Fibroblast of skin of abdomen (primary cell): ENCODE results near the gene PRR13. TPM values are rescaled to one million over a fixed set of nuclear protein-coding genes. Genes with fewer than 3 reads are reported as not detected.
"Not testable (repeated sequence)": the region's sequence is repeated elsewhere in the genome, so short reads cannot be mapped to it uniquely, and the experiment has no call there.

ENCODE experiments used
- DNase-seq: peaks from one replicate; pipeline ENCODE4 v3.0.0-alpha.2; 2013
- polyA plus RNA-seq, 2 experiments: library from polyadenylated mRNA; unstranded; fragments of 120-200 nt; gene quantifications; one replicate each; pipeline ENCODE4 v1.2.1, GENCODE V29; 2013; ENCODE audit not compliant: insufficient read length in 2 of 2

The PRR13 gene
- 160 TPM for polyA plus RNA-seq (2013, experiment 1 of 2; ENCODE audit: insufficient read length)
- polyA plus RNA-seq (2013, experiment 2 of 2; ENCODE audit: insufficient read length): 159 TPM

GRCh38 chr12:53441040-53441833 is at the start of gene PRR13:
TSS of gene PRR13 (plus strand) at chr12:53441734. CDS start at chr12:53442715, 981 bp downstream.
- DNase-seq: peak; percentile 100

DNA sequence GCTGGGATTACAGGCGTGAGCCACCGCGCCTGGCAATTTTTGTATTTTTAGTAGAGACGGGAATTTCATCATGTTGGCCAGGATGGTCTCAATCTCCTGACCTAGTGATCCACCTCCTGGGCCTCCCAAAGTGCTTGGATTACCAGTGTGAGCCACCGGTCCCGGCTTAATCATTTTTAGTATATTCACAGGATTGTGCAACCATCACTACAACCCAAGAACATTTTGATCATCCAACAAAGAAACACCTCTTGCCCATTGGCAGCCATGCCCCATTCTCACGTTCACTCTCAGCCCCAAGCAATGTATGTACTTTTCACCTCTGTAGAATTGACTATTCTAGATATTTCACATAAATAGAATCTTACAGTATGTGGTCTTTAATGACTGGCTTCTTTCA is 41.6 kb upstream of the PRR13 start:
- DNase-seq: no peak

- DNase-seq: not testable (repeated sequence)
Observed at GRCh38 chr12:53402351-53402750, 39.2 kb upstream of the PRR13 start.

- DNase-seq: no peak
Observed at GRCh38 chr12:53402871-53403270, 38.7 kb upstream of the PRR13 start.

- no peak for DNase-seq
Observed at GRCh38 chr12:53410951-53411350, 30.6 kb upstream of the PRR13 start.

DNA sequence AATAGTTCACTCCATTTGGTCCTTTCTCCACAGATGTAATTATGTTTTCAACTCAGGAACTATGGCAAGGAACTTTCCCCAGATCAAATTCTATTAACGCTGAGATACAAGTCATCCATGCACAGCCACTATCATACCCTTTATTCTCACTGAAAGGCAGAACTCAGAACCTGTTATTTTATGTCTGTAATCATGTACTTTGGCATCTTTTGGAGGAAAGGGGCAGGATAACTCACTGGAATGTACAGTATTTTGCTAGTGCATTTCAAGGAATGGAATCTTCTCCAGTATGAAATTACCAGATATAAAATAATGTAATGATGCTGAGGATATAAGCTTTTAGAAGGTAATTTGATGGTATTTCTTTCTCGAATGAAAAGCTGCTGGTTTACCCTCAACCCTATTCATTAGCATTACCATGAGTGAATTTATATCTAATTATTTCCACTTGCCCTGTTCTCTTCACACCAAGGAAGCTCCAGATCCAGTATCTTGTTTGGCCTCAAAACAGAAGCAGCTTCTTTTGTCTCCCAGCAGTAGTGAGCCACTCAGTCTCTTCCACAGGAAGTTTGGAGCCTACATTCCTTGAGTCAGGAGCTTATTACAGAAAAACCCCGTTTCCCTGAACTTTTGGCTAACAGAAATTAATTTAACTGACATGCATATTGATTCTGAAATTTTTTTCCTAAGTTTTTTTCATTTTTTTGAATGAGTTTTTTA is 27.9 kb upstream of the PRR13 start:
- DNase-seq: no peak

- no peak for DNase-seq
Observed at GRCh38 chr12:53414756-53415417, 26.6 kb upstream of the PRR13 start.

DNA sequence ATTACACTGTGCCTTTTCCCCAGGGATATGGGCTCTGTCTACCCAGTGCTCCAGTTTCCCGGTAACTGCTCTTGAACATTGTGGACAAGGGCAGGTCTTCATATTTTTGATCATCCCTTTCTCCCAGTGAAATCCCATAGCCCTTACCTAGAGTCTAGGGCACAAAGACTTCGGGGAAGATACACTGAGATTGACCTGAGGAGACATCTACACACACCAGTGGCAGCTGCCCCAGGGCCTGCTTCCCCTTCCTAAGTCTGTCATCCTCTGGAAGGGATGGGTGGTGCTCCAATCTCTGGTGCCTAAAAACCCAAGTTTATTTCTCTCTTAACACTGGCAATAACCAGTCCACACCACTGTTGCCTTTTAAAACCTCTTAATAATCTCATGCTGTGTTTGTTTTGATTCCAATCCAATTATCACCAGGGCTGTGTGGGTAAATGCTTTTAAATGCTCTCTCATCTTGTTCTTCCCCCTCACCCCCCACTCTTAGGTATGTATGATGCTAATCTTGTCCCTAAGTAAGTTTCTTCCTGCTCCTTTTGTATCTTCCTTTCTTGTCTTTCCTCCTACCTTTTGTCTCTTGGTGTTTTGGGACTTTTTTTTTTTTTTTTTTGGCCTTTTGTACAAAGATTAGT is 25.7 kb upstream of the PRR13 start:
- DNase-seq: not testable (repeated sequence)

GRCh38 chr12:53417291-53417816 is 24.2 kb upstream of the PRR13 start:
- DNase-seq: not testable (repeated sequence)

DNA sequence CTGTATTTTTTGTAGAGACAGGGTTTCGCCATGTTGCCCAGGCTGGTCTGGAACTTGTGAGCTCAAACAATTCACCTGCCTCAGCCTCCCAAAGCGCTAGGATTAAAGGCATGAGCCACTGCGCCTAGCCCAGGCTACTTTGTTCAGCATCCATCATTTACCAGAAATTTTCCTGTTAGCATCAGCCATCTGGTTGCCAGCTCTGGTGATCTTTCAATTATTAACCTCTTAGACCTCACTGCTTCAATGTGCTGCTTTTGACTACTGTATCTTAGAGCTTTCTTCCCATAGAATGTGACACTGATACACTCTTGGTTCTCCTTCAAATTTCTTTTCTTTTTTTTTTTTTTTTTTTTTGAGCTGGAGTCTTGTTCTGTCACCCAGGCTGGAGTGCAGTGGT is 23.3 kb upstream of the PRR13 start:
- DNase-seq: no peak

GRCh38 chr12:53419756-53420155 is 21.8 kb upstream of the PRR13 start:
- no peak for DNase-seq

- DNase-seq: not testable (repeated sequence)
Observed at GRCh38 chr12:53422247-53422646, 19.3 kb upstream of the PRR13 start.

DNA sequence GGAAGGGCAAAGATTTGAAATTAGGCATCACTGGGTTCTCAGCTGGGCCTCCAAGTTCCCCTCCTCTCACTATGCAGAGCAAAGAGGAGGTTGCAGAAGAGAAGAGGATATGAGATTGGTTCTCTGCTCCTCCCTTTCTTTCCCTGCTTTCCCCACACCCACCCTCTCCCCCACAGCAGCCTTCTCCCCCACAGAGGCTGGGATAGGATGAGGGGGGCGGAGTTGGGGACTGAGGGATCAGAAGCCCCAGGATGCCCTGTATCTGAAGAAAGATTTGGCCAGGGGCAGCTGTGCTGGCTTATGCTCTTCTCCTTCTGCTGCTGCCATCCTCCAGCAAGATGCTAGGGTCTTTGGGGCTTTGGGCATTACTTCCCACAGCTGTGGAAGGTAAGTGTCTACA is 17.9 kb upstream of the PRR13 start, which contains the start of gene AMHR2:
Gene AMHR2 (plus strand): TSS at position 259 of the 400 bp plus-strand sequence. CDS start 80 bp downstream, at position 339.
- no peak for DNase-seq

DNA sequence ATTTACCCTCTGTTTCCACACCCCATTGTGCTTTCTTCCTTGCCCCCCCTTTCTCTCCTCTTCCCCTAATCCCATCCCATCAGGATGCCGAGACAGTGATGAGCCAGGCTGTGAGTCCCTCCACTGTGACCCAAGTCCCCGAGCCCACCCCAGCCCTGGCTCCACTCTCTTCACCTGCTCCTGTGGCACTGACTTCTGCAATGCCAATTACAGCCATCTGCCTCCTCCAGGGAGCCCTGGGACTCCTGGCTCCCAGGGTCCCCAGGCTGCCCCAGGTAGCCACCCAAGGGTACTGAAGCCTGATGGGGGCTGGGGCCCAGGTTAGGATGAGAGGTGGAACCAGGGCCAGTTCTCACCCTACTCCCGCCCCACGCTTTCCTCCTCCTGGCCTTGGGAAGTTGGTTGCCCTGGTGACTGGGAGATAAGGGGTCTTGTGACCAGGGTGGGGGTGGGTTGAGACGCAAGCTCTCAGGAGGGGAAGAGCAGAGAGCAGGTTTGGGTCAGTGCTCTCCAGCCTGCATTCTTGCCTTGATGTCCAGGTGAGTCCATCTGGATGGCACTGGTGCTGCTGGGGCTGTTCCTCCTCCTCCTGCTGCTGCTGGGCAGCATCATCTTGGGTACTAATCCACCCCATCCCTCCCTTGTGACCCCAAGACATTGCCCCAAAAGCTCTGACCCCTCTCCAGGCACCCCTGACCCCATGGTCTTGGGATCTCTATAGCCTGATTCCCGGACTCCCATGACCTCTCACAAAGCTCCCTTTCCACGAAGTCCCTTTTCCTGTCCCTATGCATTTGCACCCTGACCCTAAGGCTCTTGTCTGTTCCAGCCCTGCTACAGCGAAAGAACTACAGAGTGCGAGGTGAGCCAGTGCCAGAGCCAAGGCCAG is 16.7 kb upstream of the PRR13 start:
- DNase-seq: no peak

DNA sequence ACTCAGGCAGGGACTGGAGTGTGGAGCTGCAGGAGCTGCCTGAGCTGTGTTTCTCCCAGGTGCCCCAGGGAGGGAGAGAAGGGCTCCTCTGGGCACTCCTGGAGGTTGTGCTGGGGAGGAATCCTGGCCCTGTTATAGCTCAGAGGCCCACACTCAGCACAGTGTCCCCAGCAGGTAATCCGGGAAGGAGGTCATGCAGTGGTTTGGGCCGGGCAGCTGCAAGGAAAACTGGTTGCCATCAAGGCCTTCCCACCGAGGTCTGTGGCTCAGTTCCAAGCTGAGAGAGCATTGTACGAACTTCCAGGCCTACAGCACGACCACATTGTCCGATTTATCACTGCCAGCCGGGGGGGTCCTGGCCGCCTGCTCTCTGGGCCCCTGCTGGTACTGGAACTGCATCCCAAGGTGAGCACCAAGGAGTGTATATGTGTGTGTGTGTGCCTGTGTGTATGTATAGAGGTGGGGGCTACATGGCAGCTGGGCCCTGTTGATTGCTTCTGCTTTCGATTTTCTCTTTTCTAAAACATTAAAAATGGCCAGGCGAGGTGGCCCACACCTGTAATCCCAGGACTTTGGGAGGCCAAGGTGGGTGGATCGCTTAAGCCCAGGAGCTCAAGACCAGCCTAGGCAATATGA is 15.9 kb upstream of the PRR13 start:
- DNase-seq: no peak

DNA sequence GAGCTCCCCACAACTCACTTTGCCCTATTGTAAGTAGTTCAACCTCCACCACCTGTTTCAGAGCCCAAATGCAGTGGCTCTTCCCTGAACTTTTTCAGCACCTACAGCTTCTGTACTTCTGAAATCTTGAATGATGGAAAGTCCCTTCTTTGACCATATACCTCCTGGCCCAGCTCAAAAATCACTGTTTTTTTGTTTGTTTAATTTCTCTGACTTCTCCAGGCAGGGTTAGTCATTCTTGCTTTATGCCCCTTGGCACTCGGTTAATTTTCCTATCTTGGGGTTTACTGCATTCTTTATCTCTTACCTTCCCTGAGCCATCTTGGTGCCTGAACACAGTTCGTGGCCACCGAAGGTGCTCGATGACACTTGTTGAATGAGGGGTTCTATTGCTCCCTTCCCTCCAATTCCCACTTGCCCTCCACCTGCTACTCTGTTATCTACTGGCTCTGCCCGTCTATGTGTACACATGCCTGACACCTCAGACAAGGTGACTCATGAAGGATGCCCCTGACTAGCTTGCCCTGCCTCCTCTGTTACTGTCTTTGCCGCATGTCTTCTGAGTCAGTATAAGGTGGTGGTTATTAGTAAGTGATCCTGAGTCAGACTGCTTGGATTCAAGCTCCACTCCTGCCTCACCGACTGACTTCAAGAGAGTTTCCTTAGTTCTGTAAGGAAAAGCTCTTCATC is 13.5 kb upstream of the PRR13 start:
- DNase-seq: peak; percentile 81

DNA sequence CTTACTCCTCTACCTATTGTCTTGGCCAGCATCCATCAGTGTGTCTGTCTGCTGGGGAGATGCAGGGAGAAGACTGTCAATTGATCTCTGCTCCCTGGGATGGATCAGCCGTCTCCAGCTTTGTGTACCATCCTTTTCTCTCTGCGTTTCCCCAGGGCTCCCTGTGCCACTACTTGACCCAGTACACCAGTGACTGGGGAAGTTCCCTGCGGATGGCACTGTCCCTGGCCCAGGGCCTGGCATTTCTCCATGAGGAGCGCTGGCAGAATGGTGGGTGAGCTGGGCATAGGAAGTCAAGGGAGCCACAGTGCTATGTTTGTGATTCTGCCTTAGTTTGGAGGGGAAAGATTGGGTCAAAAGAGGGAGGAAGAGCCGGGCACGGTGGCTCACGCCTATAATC is 12.8 kb upstream of the PRR13 start:
- no peak for DNase-seq

DNA sequence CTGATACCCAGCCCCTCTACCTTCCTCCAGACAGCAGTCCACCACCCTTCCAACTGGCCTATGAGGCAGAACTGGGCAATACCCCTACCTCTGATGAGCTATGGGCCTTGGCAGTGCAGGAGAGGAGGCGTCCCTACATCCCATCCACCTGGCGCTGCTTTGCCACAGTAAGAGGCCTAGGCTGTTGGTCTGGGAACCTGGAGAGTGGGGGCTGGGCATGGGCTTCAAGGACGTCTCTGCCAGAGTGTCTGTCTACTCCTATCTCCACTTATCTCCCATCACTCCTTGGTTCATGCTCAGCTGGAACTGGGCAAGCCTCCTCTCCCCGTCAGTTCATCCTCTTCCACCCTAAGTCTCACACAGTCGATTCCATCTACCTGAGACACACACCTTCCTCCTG is 11.4 kb upstream of the PRR13 start:
- no peak for DNase-seq

- DNase-seq: peak; percentile 20
Observed at GRCh38 chr12:53431187-53431586, 10.3 kb upstream of the PRR13 start.

DNA sequence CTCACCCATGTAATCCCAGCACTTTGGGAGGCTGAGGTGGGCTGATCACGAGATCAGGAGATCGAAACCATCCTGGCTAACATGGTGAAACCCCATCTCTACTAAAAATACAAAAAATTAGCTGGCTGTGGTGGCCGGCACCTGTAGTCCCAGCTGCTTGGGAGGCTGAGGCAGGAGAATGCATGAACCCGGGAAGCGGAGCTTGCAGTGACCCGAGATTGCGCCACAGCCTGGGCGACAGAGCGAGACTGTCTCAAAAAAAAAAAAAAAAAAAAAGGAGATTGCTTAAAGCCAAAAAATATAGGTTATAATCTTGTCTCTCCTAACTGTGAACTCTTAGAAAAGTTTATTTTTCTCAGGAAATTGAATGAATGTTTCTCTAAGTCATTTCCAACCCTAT is 6.2 kb upstream of the PRR13 start:
- DNase-seq: not testable (repeated sequence)
